HG03575 (cell line): ENCODE measurements around the gene SLC12A7.

Experiments used
- ATAC-seq: cut with Tn5 transposase; IDR thresholded peaks from one replicate; pipeline ENCODE4 v1.9.1; 2021; ENCODE audit not compliant: unreplicated experiment, insufficient number of reproducible peaks, low FRiP score; ENCODE audit errors: extremely low read depth

Gene SLC12A7

GRCh38 chr5:1142886-1143669 is 31.2 kb upstream of the SLC12A7 start:
- no peak for ATAC-seq

- no peak for ATAC-seq
These were observed 30.0 kb upstream of the SLC12A7 start for GRCh38 chr5:1141834-1142233.

- ATAC-seq = no peak
These were observed 28.9 kb upstream of the SLC12A7 start for GRCh38 chr5:1140818-1141189.

- ATAC-seq = no peak
These were observed 28.4 kb upstream of the SLC12A7 start for GRCh38 chr5:1140171-1140817.

- no peak for ATAC-seq
These were observed 27.7 kb upstream of the SLC12A7 start for GRCh38 chr5:1139331-1140170.

GRCh38 chr5:1138445-1139245 is 26.8 kb upstream of the SLC12A7 start:
- ATAC-seq = no peak

GRCh38 chr5:1137567-1138444 is 25.9 kb upstream of the SLC12A7 start:
- no peak for ATAC-seq

- ATAC-seq = no peak
These were observed 25.0 kb upstream of the SLC12A7 start for GRCh38 chr5:1136814-1137213.

GRCh38 chr5:1135696-1136525 is 24.0 kb upstream of the SLC12A7 start:
- ATAC-seq = no peak

GRCh38 chr5:1134478-1134877 is 22.6 kb upstream of the SLC12A7 start:
- ATAC-seq = no peak

- ATAC-seq = no peak
These were observed 21.8 kb upstream of the SLC12A7 start for GRCh38 chr5:1133510-1134201.

GRCh38 chr5:1133108-1133507 is 21.2 kb upstream of the SLC12A7 start:
- ATAC-seq = no peak

GRCh38 chr5:1132570-1132969 is 20.7 kb upstream of the SLC12A7 start:
- ATAC-seq = no peak

- ATAC-seq = no peak
These were observed 19.9 kb upstream of the SLC12A7 start for GRCh38 chr5:1131726-1132125.

- ATAC-seq = no peak
These were observed 19.3 kb upstream of the SLC12A7 start for GRCh38 chr5:1131191-1131621.

GRCh38 chr5:1130218-1130946 is 18.5 kb upstream of the SLC12A7 start:
- no peak for ATAC-seq
